GM19463 (cell line): ENCODE measurements around the gene MTRR.
A peak's percentile ranks its signal among the peaks of the same experiment; 100 is the strongest.
"Not testable (repeated sequence)": the region's sequence is repeated elsewhere in the genome, so short reads cannot be mapped to it uniquely, and the experiment has no call there.

Experiments used
- ATAC-seq: cut with Tn5 transposase; IDR thresholded peaks from one replicate; pipeline ENCODE4 v1.9.1; 2021; ENCODE audit warnings: mild to moderate bottlenecking, moderate library complexity; ENCODE audit not compliant: unreplicated experiment

The MTRR gene

GRCh38 chr5:7894439-7894838, 25.5 kb downstream of the MTRR start:
- no peak for ATAC-seq

DNA sequence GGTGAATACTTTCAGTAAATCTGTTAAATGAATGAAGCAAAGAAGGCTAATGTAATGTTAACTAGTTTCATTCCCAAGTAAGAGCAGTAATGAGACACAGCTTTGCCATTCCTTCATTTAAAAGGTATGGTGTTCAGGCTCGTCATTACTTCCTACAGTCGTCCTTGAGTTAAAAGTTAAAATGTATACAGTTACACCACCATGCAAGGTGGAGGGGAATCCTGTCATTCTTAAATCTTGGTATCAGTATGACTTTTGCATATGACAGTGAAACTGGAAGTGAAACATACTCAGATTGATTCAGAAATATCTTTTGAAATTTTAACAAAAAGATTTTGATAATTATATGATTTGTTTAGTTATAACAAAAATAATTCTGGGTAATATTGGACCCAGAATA, 25.9 kb downstream of the MTRR start:
- peak; percentile 96 for ATAC-seq

- peak; percentile 44 for ATAC-seq
Observed at GRCh38 chr5:7897014-7897600, 28.2 kb downstream of the MTRR start.

GRCh38 chr5:7902201-7902600, 33.3 kb downstream of the MTRR start:
- no peak for ATAC-seq

- no peak for ATAC-seq
Observed at GRCh38 chr5:7902666-7903625, 34.0 kb downstream of the MTRR start.

DNA sequence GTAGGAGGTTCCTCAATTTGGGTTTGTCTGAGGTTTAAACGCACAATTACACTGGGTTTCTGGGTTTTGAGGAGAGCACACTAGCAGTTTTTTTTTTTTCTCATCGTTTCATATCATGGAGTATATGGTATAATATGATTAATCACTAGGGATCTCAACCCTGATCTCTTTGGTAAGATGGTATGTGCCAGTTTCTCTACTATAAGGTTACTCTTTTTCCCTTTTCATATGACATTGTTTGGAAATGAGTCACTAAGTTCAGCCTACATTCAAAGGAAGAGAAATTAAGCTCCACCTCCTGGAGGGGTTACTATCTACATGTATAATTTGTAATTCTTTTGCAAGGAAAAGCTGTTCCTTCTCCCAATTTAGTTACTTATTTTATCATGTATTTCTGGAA, 35.2 kb downstream of the MTRR start:
- no peak for ATAC-seq

- no peak for ATAC-seq
Observed at GRCh38 chr5:7907612-7908011, 38.7 kb downstream of the MTRR start.

- no peak for ATAC-seq
Observed at GRCh38 chr5:7908317-7908716, 39.4 kb downstream of the MTRR start.

DNA sequence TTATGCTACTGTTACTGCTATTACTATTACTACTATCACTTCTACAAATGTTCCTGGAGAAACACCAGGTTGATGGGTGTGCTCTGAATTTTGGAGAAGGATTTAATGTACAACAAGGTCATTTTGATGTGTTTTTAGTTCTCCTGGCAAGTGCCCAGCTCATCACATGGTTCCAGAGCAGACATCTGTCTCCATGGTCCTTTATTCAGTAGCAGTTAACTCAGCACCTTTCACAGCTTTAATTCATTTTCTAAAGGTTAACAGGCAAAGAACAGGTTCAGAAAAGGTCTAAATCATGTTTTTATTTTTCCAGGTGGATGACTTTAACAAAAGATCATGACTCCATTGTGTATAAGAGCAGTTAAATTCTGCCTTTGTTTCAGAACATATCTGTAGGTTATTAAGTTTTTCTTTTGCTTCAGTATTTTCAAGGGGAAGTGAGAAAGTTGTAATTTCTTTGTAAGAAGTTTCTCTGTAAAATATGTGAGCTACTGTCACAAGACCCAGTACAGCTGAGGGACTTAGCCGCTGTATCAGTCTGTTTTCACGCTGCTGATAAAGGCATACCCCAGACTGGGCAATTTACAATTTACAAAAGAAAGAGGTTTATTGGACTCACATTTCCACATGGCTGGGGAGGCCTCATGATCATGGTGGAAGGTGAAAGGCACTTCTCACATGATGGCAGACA, 41.9 kb downstream of the MTRR start:
- ATAC-seq, result peak; percentile 70

DNA sequence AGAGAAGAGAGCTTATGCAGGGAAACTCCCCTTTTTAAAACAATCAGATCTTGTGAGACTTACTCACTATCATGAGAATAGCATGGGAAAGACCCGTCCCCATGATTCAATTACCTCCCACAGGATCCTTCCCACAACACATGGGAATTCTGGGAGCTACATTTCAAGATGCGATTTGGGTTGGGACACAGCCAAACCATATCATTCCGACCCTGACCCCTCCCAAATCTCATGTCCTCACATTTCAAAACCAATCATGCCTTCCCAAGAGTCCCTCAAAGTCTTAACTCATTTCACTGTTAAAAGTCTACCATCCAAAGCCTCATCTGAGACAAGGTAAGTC, 42.5 kb downstream of the MTRR start:
- not testable (repeated sequence) for ATAC-seq

DNA sequence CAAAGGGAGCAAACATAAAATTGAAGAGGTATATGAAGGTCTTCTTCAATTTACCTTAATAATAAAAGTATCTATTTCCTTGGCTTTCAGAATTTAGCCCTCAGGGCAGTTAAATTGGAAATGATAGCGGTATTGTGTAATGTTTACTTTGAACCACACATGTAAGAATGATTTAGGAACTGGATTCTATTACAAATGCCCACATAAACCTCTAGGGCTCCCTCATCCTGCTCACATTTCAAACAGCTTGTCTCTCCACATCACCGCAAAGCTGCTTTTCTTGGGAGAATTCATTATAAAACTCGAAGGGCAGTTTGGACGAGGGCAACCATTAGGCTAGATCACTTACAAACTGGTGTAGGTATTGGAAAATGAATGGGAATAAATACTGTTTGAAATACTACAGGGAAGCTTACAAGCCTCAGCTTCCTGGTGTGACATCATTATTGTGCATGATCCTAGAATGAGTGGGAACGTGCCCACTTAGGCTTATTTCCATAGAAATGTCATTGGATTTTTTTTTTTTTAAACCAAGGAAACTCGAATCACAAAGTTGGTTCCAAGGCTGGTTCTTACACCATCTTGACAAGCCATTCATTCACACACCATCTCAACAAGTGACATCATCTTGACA, 47.3 kb downstream of the MTRR start:
- ATAC-seq, result no peak

DNA sequence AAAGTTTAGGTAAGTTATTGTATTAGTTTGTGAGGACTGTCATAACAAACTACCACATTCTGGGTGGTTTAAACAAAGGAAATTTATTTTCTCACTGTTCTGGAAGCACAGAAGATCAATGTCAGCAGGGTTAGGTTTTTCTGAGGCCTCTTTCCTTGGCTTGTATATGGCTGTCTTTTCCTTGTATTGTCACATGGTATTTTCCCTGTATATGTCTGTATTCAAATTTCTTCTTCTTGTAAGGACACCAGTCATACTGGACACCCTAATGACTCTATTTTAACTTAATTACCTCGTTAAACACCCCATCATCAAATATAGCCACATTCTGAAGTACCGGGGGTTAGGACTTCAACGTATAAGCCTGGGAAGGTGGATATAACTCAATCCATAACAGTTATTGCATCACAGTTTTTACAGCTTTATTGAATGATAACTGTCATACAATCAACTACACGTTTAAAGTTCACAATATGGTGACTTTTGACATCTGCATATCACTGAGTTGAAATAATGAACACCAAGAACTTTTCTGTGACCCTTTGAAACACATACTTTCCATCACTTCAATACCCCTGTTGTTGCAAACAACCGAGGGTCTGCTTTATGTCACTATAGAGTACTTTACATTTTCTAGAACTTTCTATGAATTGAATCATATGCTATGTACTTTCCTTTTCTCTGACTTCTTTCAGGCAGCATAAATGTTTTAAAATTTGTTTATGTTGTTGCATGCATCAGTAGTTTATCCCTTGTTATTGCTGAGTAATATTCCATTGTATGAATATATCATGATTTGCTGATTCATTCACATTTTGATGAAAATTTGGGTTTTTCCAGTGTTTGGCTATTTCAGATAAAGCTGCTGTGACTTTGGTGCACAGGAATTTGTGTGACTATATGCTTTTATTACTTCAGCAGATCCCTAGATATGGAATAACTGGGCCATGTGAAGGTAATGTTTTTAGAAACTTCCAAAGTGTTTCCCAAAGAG, 48.5 kb downstream of the MTRR start:
- no peak for ATAC-seq

GRCh38 chr5:7925961-7926695, 57.2 kb downstream of the MTRR start:
- no peak for ATAC-seq

- ATAC-seq, result no peak
Observed at GRCh38 chr5:7926720-7927119, 57.8 kb downstream of the MTRR start.

GRCh38 chr5:7927466-7928375, 58.8 kb downstream of the MTRR start:
- ATAC-seq, result peak; percentile 91

DNA sequence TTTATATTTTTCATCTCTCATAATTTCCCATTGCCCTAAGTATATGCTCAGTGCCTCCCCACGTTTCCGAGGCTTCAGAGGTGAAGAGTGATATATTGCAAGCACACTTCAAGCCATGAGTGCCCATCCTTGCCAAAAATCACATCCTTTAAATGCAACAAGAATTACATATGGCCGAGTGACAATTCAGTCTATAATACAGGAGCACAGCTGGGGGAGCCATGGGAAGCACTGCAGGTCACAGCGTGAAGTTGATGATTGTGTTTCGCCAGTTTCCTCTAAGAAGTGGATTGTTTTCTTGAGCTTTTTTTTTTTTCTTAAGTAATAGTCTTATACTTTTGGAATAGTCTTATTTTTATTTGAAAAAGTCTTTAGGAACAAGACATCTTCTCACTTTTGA, 61.1 kb downstream of the MTRR start:
- no peak for ATAC-seq

DNA sequence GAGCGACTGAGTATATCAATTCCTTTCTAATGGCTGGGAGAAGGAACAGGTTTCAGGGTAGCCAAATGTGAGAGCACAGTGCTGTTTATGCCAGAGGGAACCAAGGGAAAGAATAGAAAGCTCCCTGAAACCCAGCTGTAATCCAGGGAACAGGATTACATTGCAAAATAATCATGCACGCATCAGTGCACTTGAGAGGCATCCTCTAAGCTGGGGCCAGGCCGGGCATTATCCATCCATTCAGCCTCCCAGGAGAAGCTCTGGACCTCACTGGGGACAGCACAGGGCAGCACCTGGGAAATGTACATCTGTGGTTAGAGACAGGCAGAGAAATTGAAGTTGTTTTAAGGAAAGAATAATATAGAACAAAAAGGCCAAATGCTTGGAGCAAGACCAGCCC, 72.7 kb downstream of the MTRR start:
- no peak for ATAC-seq

DNA sequence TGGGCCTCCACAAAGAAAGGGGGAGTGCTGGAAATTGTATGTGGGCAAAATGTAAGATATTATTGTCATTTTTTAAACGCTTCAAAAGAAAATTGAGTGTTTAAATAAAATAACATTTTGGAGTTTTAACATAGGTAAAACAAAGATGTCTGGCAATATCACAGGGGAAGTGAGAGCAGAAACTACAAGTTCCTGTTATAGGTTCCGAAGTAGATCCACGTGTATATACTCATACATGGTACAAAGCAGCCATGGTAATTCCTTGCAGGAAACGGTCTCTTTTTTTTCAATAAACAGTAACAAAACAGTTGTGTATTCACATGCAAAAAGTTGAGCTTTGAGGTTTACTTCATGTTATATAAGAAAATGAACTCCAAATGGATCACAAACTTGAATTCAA, 78.4 kb downstream of the MTRR start:
- ATAC-seq, result no peak
